ACC112 (cell line): ENCODE results near the gene KMT2A.
"Not testable (repeated sequence)": the region's sequence is repeated elsewhere in the genome, so short reads cannot be mapped to it uniquely, and the experiment has no call there.

Experiments
- H2AFZ ChIP-seq: fragments of 200-600 bp; sonication (generic); one replicate; pipeline ENCODE4 v1.6.0; 2017; ENCODE audit warnings: antibody characterized with exemption, low read length; ENCODE audit not compliant: unreplicated experiment
- H3K27ac ChIP-seq: fragments of 200-600 bp; sonication (generic); 2 replicates; pipeline ENCODE4 v1.5.1; 2014; ENCODE audit warnings: low read depth, mild to moderate bottlenecking, antibody characterized with exemption, low read length, moderate library complexity
- H3K27me3 ChIP-seq: fragments of 200-600 bp; sonication (generic); 2 replicates; pipeline ENCODE4 v1.6.1; 2014; ENCODE audit warnings: mild to moderate bottlenecking, antibody characterized with exemption, low read length, moderate library complexity, mixed read lengths; ENCODE audit not compliant: insufficient read depth
- H3K36me3 ChIP-seq: fragments of 200-600 bp; sonication (generic); 2 replicates; pipeline ENCODE4 v1.6.1; 2016; ENCODE audit warnings: mild to moderate bottlenecking, antibody characterized with exemption, low read length, moderate library complexity, mixed read lengths; ENCODE audit not compliant: insufficient read depth
- H3K4me1 ChIP-seq: fragments of 200-600 bp; sonication (generic); one replicate; pipeline ENCODE4 v1.6.1; 2016; ENCODE audit warnings: low read length, mixed read lengths; ENCODE audit not compliant: insufficient read depth, unreplicated experiment, control insufficient read depth
- H3K4me3 ChIP-seq: fragments of 200-600 bp; sonication (generic); 2 replicates; pipeline ENCODE4 v1.5.1; 2014; ENCODE audit warnings: mild to moderate bottlenecking, low read depth, low read length
- H3K79me2 ChIP-seq: fragments of 200-600 bp; sonication (generic); one replicate; pipeline ENCODE4 v1.6.0; 2016; ENCODE audit warnings: low read length; ENCODE audit not compliant: control insufficient read depth, unreplicated experiment, insufficient read depth

KMT2A gene

GRCh38 chr11:118411530-118411929, 24.8 kb upstream of the KMT2A start:
- Histone ChIP-seq H3K36me3 (peaks cover 13% of the 10 kb centered on the region; the same call in 1 of the 2 replicates), H2AFZ (no peak overlapping the region), H3K4me3 (no peak overlapping the region), H3K4me1 (peaks cover 12% of the 10 kb centered on the region), H3K27ac (no peak overlapping the region), H3K27me3 (no peaks in the 10 kb centered on the region), H3K79me2 (peaks cover 14% of the 10 kb centered on the region)

GRCh38 chr11:118412921-118413320, 23.4 kb upstream of the KMT2A start:
- Histone ChIP-seq H3K27ac (no peak overlapping the region), H3K79me2 (peaks cover 2% of the 10 kb centered on the region), H3K36me3 (0 out of 2 replicates have a peak, but pooled peaks cover 5% of the 10 kb centered on the region), H3K27me3 (no peaks in the 10 kb centered on the region), H2AFZ (no peak overlapping the region), H3K4me3 (no peak overlapping the region), H3K4me1 (peaks cover 12% of the 10 kb centered on the region)

GRCh38 chr11:118415062-118415738, 21.1 kb upstream of the KMT2A start:
- H2AFZ ChIP-seq = no peak overlapping the region
- peak overlapping the region; percentile 48 for H3K27ac ChIP-seq
- no peak overlapping the region for H3K4me3 ChIP-seq
- peaks cover 12% of the 10 kb centered on the region for H3K4me1 ChIP-seq
- H3K79me2 ChIP-seq = no peaks in the 10 kb centered on the region
- no peaks in the 10 kb centered on the region for H3K27me3 ChIP-seq
- no peaks in the 10 kb centered on the region for H3K36me3 ChIP-seq

GRCh38 chr11:118415739-118416068, 20.6 kb upstream of the KMT2A start:
- Histone ChIP-seq H3K79me2 (no peaks in the 10 kb centered on the region), H3K27me3 (no peaks in the 10 kb centered on the region), H3K27ac (peak overlapping the region; percentile 48), H3K4me3 (no peak overlapping the region), H2AFZ (no peak overlapping the region), H3K36me3 (no peaks in the 10 kb centered on the region), H3K4me1 (peaks cover 12% of the 10 kb centered on the region)

- not testable (repeated sequence) for H2AFZ ChIP-seq, H3K27ac ChIP-seq, H3K36me3 ChIP-seq, H3K27me3 ChIP-seq, H3K79me2 ChIP-seq, H3K4me3 ChIP-seq
- peaks cover 12% of the 10 kb centered on the region for H3K4me1 ChIP-seq
Observed at GRCh38 chr11:118416900-118417299, 19.4 kb upstream of the KMT2A start.

- Histone ChIP-seq H2AFZ (no peak overlapping the region), H3K4me3 (no peak overlapping the region), H3K4me1 (peaks cover 12% of the 10 kb centered on the region), H3K79me2 (no peaks in the 10 kb centered on the region), H3K27me3 (no peaks in the 10 kb centered on the region), H3K27ac (no peak overlapping the region), H3K36me3 (no peaks in the 10 kb centered on the region)
Observed at GRCh38 chr11:118417801-118418200, 18.5 kb upstream of the KMT2A start.

- Histone ChIP-seq H3K4me1 (peaks cover 12% of the 10 kb centered on the region), H3K27me3 (no peaks in the 10 kb centered on the region)
Observed at GRCh38 chr11:118418766-118419165, 17.5 kb upstream of the KMT2A start.

GRCh38 chr11:118427707-118428106, 8.6 kb upstream of the KMT2A start:
- Histone ChIP-seq H3K27me3 (0 out of 2 replicates have a peak, but pooled peaks cover 9% of the 10 kb centered on the region), H3K36me3 (no peaks in the 10 kb centered on the region), H3K4me3 (no peak overlapping the region), H2AFZ (no peak overlapping the region), H3K4me1 (peaks cover 5% of the 10 kb centered on the region), H3K79me2 (no peaks in the 10 kb centered on the region), H3K27ac (no peak overlapping the region)

More at GRCh38 chr11:118418766-118419165, 17.5 kb upstream of the KMT2A start:
- no peaks in the 10 kb centered on the region for H3K36me3 ChIP-seq
- H3K27ac ChIP-seq = no peak overlapping the region
- H3K79me2 ChIP-seq = no peaks in the 10 kb centered on the region
- H2AFZ ChIP-seq = no peak overlapping the region
- no peak overlapping the region for H3K4me3 ChIP-seq

GRCh38 chr11:118430956-118431355, 5.3 kb upstream of the KMT2A start:
- H3K79me2 ChIP-seq = no peaks in the 10 kb centered on the region
- H3K27me3 ChIP-seq = 0 out of 2 replicates have a peak, but pooled peaks cover 9% of the 10 kb centered on the region
- no peak overlapping the region for H3K4me3 ChIP-seq
- no peak overlapping the region for H2AFZ ChIP-seq
- H3K4me1 ChIP-seq = no peaks in the 10 kb centered on the region
- no peaks in the 10 kb centered on the region for H3K36me3 ChIP-seq
- no peak overlapping the region for H3K27ac ChIP-seq

- Histone ChIP-seq H3K36me3 (no peaks in the 10 kb centered on the region), H3K79me2 (peaks cover 27% of the 10 kb centered on the region), H3K27ac (no peak overlapping the region), H2AFZ (no peak overlapping the region), H3K4me3 (peak overlapping the region; percentile 78), H3K27me3 (no peaks in the 10 kb centered on the region), H3K4me1 (peaks cover 4% of the 10 kb centered on the region)
Observed at GRCh38 chr11:118434123-118434552, 2.2 kb upstream of the KMT2A start.

- Histone ChIP-seq H3K4me1 (peaks cover 10% of the 10 kb centered on the region), H3K36me3 (no peaks in the 10 kb centered on the region), H3K27me3 (no peaks in the 10 kb centered on the region), H2AFZ (peak overlapping the region; percentile 89), H3K27ac (no peak overlapping the region), H3K79me2 (peaks cover 33% of the 10 kb centered on the region), H3K4me3 (peak overlapping the region; percentile 78)
Observed at GRCh38 chr11:118434553-118435289, 1.6 kb upstream of the KMT2A start.
